GM12873 (cell line): ENCODE data around the gene PDGFA.

Experiments used
- CTCF ChIP-seq: IDR thresholded peaks from 2 replicates; pipeline ENCODE4 v1.5.1; 2012; ENCODE audit warnings: low read depth, mild to moderate bottlenecking, moderate library complexity, low read length, control low read depth; ENCODE audit not compliant: insufficient read depth; ENCODE audit errors: missing control alignments

The PDGFA gene

GRCh38 chr7:461453-462172 is 58.0 kb downstream of the PDGFA start:
- TF ChIP-seq CTCF = no peak

GRCh38 chr7:461117-461452 is 58.6 kb downstream of the PDGFA start:
- TF ChIP-seq CTCF = no peak

GRCh38 chr7:460374-461116 is 59.1 kb downstream of the PDGFA start:
- TF ChIP-seq CTCF = no peak

GRCh38 chr7:459584-460373 is 59.9 kb downstream of the PDGFA start:
- no peak for TF ChIP-seq CTCF

- TF ChIP-seq CTCF = no peak
Observed at GRCh38 chr7:458511-459245, 61.0 kb downstream of the PDGFA start.

GRCh38 chr7:457814-458510 is 61.7 kb downstream of the PDGFA start:
- TF ChIP-seq CTCF = no peak
